ENCODE results near the gene FBXO38. TPM values are rescaled to one million over a fixed set of nuclear protein-coding genes. Genes with fewer than 3 reads are reported as not detected.

FBXO38 gene
- total RNA-seq, 1 donor from 2014 or later: 41.0 TPM

DNA sequence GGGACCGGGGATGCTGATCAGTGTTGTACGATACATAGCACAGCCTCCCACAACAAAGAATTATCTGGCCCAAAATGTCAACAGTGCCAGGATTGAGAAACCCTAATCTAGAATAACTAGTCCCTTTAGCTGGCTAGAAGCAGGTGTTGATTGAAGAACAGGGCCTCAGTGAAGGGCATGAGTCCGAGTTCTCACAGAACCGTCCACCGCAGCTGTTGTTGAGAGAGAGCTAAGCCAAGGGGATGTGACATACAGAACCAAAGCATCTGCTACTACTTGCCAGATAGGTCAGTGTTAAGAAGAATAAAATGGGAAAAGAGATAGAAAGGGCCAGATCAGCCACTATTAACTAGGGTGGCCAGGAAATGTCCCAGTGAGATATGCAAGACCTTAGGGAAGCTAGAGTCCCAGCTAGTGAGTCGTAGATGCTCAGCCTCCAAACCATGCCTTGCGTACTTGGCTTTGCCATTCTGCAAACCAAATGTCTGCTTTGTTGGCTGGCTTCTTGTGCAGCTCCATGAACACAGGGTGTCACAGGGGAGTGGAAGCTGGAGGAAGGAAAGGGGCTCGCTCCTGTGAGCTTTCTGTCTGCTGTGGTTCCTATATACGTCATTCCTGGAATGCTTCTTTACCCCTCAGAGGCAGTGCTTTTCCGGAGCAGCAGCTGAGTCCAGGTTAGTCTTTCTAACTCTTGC is 68.9 kb downstream of the FBXO38 start:
- H3K27ac Mint-ChIP-seq (ENCODE audit: unreplicated experiment): no peak overlapping the region
- no peaks in the 10 kb centered on the region for H3K36me3 Mint-ChIP-seq (ENCODE audit: low read depth)
- TF ChIP-seq, protein P1, sequence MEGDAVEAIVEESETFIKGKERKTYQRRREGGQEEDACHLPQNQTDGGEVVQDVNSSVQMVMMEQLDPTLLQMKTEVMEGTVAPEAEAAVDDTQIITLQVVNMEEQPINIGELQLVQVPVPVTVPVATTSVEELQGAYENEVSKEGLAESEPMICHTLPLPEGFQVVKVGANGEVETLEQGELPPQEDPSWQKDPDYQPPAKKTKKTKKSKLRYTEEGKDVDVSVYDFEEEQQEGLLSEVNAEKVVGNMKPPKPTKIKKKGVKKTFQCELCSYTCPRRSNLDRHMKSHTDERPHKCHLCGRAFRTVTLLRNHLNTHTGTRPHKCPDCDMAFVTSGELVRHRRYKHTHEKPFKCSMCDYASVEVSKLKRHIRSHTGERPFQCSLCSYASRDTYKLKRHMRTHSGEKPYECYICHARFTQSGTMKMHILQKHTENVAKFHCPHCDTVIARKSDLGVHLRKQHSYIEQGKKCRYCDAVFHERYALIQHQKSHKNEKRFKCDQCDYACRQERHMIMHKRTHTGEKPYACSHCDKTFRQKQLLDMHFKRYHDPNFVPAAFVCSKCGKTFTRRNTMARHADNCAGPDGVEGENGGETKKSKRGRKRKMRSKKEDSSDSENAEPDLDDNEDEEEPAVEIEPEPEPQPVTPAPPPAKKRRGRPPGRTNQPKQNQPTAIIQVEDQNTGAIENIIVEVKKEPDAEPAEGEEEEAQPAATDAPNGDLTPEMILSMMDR (conservative IDR thresholded peaks at IDR 0.05): no peak
- H3K27me3 Mint-ChIP-seq (ENCODE audit: low read depth): no peaks in the 10 kb centered on the region
- H3K4me3 Mint-ChIP-seq: no peak overlapping the region
- DNase-seq (ENCODE audit: low read depth, low spot score): no peak
- H3K9me3 Mint-ChIP-seq: no peaks in the 10 kb centered on the region
- H3K4me1 Mint-ChIP-seq: no peaks in the 10 kb centered on the region

DNA sequence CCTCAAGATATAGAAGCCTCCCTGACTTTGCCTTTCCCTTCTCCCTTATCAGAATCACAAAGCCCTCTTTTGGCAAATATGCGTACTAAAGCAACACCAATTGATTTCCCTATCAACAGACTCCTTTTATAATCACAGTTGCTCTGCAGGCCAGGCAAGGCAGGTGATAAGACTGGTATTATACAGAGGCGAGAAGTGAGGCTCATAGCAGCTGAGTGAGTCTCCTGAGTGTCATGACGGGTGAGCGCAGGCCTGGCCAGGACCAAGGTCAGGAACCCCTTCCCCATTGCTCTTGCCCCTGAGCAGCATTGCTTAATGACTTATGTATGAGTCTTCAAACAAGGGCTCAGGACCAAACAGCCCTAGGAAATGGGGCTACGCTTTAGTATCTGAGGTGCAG is 70.8 kb downstream of the FBXO38 start:
- no peaks in the 10 kb centered on the region for H3K4me1 Mint-ChIP-seq
- TF ChIP-seq, protein P1 (conservative IDR thresholded peaks at IDR 0.05): no peak
- no peak for DNase-seq (ENCODE audit: low read depth, low spot score)
- no peak overlapping the region for H3K27ac Mint-ChIP-seq (ENCODE audit: unreplicated experiment)
- no peak overlapping the region for H3K4me3 Mint-ChIP-seq
- H3K36me3 Mint-ChIP-seq (ENCODE audit: low read depth): no peaks in the 10 kb centered on the region
- H3K27me3 Mint-ChIP-seq (ENCODE audit: low read depth): peaks cover 12% of the 10 kb centered on the region
- no peaks in the 10 kb centered on the region for H3K9me3 Mint-ChIP-seq

DNA sequence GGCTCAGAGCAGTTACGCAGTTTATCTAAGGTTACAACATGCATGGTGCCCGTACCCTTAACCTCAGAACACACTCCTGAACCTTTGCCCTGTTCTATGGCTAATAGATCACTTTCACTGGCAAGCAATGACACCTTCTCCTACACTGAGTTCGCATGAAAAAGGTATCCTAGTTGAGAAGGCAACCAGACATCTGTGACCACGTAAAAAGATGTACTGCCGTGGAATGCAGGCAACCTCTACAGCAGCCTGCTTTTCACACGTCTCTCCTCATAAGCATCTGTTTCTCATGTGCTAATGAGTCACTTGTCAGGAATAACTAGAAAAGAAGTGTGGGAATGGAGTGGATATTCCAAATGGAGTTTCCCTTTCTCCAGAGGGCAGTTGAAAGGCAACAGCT is 71.4 kb downstream of the FBXO38 start:
- TF ChIP-seq, protein P1 (conservative IDR thresholded peaks at IDR 0.05): no peak
- Mint-ChIP-seq H3K36me3 (ENCODE audit: low read depth) (no peaks in the 10 kb centered on the region), H3K27ac (ENCODE audit: unreplicated experiment) (no peak overlapping the region), H3K27me3 (ENCODE audit: low read depth) (peaks cover 18% of the 10 kb centered on the region), H3K9me3 (no peaks in the 10 kb centered on the region), H3K4me3 (no peak overlapping the region), H3K4me1 (no peaks in the 10 kb centered on the region)
- DNase-seq (ENCODE audit: low read depth, low spot score): no peak

DNA sequence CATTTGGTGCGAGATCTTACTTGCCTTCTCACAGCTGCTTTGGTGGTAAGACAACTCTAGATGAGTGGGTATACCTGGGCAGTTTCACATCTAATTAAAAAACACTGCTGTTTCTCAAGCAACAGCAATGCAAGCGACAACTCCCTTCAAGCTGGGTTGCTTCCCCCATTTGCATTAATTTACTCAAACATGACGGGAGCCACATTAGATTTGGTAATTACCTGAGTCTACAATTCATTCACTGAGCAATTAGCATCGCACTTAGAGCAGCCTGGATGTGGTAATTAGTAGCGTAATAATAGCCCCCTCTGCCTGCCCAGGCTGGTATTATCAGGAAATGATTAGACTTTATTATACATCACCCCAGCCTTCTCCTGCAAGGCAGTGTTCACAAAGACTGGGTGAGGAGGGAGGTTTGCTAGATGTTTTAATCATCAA is 73.4 kb downstream of the FBXO38 start:
- TF ChIP-seq, protein P1 (conservative IDR thresholded peaks at IDR 0.05): peak; percentile 44
- no peaks in the 10 kb centered on the region for H3K36me3 Mint-ChIP-seq (ENCODE audit: low read depth)
- peaks cover 26% of the 10 kb centered on the region for H3K27me3 Mint-ChIP-seq (ENCODE audit: low read depth)
- no peak for DNase-seq (ENCODE audit: low read depth, low spot score)
- no peak overlapping the region for H3K27ac Mint-ChIP-seq (ENCODE audit: unreplicated experiment)
- no peak overlapping the region for H3K4me3 Mint-ChIP-seq
- no peaks in the 10 kb centered on the region for H3K9me3 Mint-ChIP-seq
- H3K4me1 Mint-ChIP-seq: no peaks in the 10 kb centered on the region

DNA sequence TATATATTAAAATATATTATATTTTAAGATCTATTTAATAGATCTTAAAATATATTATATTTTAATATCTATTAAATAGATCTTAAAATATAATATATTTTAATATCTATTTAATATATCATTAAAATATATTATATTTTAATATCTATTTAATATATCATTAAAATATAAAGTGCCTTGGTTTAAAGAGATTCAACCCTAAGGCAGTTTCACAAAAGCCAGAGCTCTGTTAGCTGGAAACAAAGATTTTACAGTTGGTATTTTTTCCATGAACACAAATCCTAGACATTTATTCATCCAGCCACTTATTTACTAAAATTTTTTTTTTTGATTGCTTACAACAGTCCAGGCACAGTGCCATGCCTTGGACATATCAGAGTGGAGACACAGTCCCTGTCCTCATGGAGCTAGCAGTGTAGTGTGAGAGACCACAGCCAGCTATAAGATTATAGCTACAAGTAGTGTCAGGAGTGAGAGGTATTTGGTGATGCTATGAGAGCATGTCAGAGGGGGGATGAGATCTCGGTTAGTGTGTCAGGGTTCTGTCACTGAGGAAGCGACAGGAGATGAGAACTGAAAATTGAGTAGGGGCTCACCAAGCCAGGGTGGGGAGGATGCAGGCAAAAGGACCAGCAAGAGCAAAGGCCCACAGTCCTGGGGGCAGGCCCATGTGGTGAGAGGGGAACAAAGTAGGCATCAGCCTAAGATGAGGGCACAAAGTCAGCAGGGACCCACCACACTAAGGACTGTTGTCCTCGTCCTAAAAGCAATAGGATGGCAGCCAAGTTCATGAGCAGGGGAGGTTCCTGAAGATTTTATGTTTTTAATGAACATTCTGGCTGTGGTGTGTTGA is 74.5 kb downstream of the FBXO38 start:
- Mint-ChIP-seq H3K4me3 (no peak overlapping the region), H3K27ac (ENCODE audit: unreplicated experiment) (no peak overlapping the region)
- TF ChIP-seq, protein P1 (conservative IDR thresholded peaks at IDR 0.05): no peak

More for the DNA sequence above, 74.5 kb downstream of the FBXO38 start:
- no peak for DNase-seq (ENCODE audit: low read depth, low spot score)
- H3K4me1 Mint-ChIP-seq: no peaks in the 10 kb centered on the region
- no peaks in the 10 kb centered on the region for H3K9me3 Mint-ChIP-seq
- H3K27me3 Mint-ChIP-seq (ENCODE audit: low read depth): peaks cover 26% of the 10 kb centered on the region
- no peaks in the 10 kb centered on the region for H3K36me3 Mint-ChIP-seq (ENCODE audit: low read depth)

Measured in neural crest cell (in vitro differentiated cells).